ENCODE data around the gene CADPS. TPM values are rescaled to one million over a fixed set of nuclear protein-coding genes. Genes with fewer than 3 reads are reported as not detected.

The CADPS gene
- polyA plus RNA-seq, 1 donor from 2014 or later, result 118 TPM

DNA sequence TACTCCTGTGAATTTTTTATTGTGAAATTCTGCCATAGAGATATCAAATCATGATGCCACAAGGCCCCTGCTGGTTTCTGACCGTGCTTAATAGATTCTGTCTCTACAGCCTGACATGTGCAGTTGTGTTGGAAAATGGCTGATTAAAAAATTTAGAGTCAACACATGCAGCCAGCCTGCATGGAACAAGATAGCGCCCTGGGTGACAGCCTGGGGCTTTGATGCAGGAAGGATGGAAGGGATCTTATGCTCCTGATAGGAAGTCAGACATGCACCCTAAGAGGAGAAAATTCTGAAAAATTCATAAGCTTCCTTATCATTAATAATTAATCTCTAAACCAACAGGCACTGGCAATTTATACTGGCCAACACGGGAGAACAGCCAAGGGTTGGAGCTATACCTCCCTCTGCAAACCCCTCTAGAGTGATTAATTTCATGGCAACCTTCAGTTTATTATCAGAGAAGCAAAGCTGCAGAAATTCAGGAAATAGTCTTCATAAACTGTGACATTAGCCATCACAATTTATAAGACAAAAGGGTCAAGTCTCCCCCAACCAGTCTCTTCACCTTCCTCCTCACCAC, 198.4 kb downstream of the CADPS start:
- Histone ChIP-seq H3K4me2 (ENCODE audit: low read length) (no peak overlapping the region), H3K27me3 (ENCODE audit: insufficient read depth, low read depth, low read length) (no peaks in the 10 kb centered on the region), H3K79me2 (replicated peaks; ENCODE audit: insufficient read depth, low read length) (no peaks in the 10 kb centered on the region), H3K9me2 (ENCODE audit: insufficient read depth, low read length) (no peaks in the 10 kb centered on the region), H4K20me1 (ENCODE audit: insufficient read depth) (no peaks in the 10 kb centered on the region), H3K9ac (ENCODE audit: low read length) (no peak overlapping the region), H3K4me3 (ENCODE audit: low read length) (no peak overlapping the region), H3K36me3 (ENCODE audit: insufficient read depth, low read length) (no peaks in the 10 kb centered on the region), H3F3A (ENCODE audit: insufficient read depth, low read length, poor library complexity, severe bottlenecking) (no peaks in the 10 kb centered on the region), H2AFZ (ENCODE audit: low read depth, low read length) (no peak overlapping the region), H3K9me3 (ENCODE audit: low read length) (no peaks in the 10 kb centered on the region), H3K27ac (ENCODE audit: low read length) (no peak overlapping the region)
- no peak for TF ChIP-seq EZH2 (IDR thresholded peaks at IDR 0.05; ENCODE audit: borderline replicate concordance, insufficient read depth, low read length, poor library complexity, severe bottlenecking)
- TF ChIP-seq MXI1 (conservative IDR thresholded peaks at IDR 0.05; ENCODE audit: poor library complexity, severe bottlenecking), result no peak
- TF ChIP-seq, protein P1, sequence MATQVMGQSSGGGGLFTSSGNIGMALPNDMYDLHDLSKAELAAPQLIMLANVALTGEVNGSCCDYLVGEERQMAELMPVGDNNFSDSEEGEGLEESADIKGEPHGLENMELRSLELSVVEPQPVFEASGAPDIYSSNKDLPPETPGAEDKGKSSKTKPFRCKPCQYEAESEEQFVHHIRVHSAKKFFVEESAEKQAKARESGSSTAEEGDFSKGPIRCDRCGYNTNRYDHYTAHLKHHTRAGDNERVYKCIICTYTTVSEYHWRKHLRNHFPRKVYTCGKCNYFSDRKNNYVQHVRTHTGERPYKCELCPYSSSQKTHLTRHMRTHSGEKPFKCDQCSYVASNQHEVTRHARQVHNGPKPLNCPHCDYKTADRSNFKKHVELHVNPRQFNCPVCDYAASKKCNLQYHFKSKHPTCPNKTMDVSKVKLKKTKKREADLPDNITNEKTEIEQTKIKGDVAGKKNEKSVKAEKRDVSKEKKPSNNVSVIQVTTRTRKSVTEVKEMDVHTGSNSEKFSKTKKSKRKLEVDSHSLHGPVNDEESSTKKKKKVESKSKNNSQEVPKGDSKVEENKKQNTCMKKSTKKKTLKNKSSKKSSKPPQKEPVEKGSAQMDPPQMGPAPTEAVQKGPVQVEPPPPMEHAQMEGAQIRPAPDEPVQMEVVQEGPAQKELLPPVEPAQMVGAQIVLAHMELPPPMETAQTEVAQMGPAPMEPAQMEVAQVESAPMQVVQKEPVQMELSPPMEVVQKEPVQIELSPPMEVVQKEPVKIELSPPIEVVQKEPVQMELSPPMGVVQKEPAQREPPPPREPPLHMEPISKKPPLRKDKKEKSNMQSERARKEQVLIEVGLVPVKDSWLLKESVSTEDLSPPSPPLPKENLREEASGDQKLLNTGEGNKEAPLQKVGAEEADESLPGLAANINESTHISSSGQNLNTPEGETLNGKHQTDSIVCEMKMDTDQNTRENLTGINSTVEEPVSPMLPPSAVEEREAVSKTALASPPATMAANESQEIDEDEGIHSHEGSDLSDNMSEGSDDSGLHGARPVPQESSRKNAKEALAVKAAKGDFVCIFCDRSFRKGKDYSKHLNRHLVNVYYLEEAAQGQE (IDR thresholded peaks at IDR 0.05; ENCODE audit: borderline replicate concordance), result no peak
- TF ChIP-seq RAD21 (conservative IDR thresholded peaks at IDR 0.05), result no peak
- TF ChIP-seq SMC3 (conservative IDR thresholded peaks at IDR 0.05; ENCODE audit: poor library complexity), result no peak
- no peak for TF ChIP-seq EP300 (conservative IDR thresholded peaks at IDR 0.05; ENCODE audit: poor library complexity, severe bottlenecking)
- no peak for TF ChIP-seq TAF1 (IDR thresholded peaks at IDR 0.05; ENCODE audit: low read depth)
- TF ChIP-seq, protein P2, sequence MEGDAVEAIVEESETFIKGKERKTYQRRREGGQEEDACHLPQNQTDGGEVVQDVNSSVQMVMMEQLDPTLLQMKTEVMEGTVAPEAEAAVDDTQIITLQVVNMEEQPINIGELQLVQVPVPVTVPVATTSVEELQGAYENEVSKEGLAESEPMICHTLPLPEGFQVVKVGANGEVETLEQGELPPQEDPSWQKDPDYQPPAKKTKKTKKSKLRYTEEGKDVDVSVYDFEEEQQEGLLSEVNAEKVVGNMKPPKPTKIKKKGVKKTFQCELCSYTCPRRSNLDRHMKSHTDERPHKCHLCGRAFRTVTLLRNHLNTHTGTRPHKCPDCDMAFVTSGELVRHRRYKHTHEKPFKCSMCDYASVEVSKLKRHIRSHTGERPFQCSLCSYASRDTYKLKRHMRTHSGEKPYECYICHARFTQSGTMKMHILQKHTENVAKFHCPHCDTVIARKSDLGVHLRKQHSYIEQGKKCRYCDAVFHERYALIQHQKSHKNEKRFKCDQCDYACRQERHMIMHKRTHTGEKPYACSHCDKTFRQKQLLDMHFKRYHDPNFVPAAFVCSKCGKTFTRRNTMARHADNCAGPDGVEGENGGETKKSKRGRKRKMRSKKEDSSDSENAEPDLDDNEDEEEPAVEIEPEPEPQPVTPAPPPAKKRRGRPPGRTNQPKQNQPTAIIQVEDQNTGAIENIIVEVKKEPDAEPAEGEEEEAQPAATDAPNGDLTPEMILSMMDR (IDR thresholded peaks at IDR 0.05; ENCODE audit: poor library complexity, severe bottlenecking), result no peak
- no peak for TF ChIP-seq POLR2AphosphoS5 (IDR thresholded peaks at IDR 0.05)

GRCh38 chr3:62675492-62675891, 199.7 kb downstream of the CADPS start:
- Histone ChIP-seq H2AFZ (ENCODE audit: low read depth, low read length) (no peak overlapping the region), H3K4me2 (ENCODE audit: low read length) (no peak overlapping the region), H3F3A (ENCODE audit: insufficient read depth, low read length, poor library complexity, severe bottlenecking) (no peaks in the 10 kb centered on the region), H3K27me3 (ENCODE audit: insufficient read depth, low read depth, low read length) (no peaks in the 10 kb centered on the region), H4K20me1 (ENCODE audit: insufficient read depth) (no peaks in the 10 kb centered on the region), H3K9ac (ENCODE audit: low read length) (no peak overlapping the region), H3K79me2 (replicated peaks; ENCODE audit: insufficient read depth, low read length) (no peaks in the 10 kb centered on the region), H3K9me2 (ENCODE audit: insufficient read depth, low read length) (no peaks in the 10 kb centered on the region), H3K27ac (ENCODE audit: low read length) (no peak overlapping the region), H3K4me3 (ENCODE audit: low read length) (no peak overlapping the region), H3K9me3 (ENCODE audit: low read length) (no peaks in the 10 kb centered on the region), H3K36me3 (ENCODE audit: insufficient read depth, low read length) (no peaks in the 10 kb centered on the region)
- TF ChIP-seq MXI1 (conservative IDR thresholded peaks at IDR 0.05; ENCODE audit: poor library complexity, severe bottlenecking) (no peak), EZH2 (IDR thresholded peaks at IDR 0.05; ENCODE audit: borderline replicate concordance, insufficient read depth, low read length, poor library complexity, severe bottlenecking) (no peak), RAD21 (conservative IDR thresholded peaks at IDR 0.05) (no peak), EP300 (conservative IDR thresholded peaks at IDR 0.05; ENCODE audit: poor library complexity, severe bottlenecking) (no peak), TAF1 (IDR thresholded peaks at IDR 0.05; ENCODE audit: low read depth) (no peak), SMC3 (conservative IDR thresholded peaks at IDR 0.05; ENCODE audit: poor library complexity) (no peak)
- TF ChIP-seq, protein P1 (IDR thresholded peaks at IDR 0.05; ENCODE audit: borderline replicate concordance), result no peak

All from neural cell (in vitro differentiated cells).